HG03039 (cell line): ENCODE results near the gene PCBP4.
"Not testable (repeated sequence)": the region's sequence is repeated elsewhere in the genome, so short reads cannot be mapped to it uniquely, and the experiment has no call there.

ENCODE experiments used
- ATAC-seq: cut with Tn5 transposase; IDR thresholded peaks from one replicate; pipeline ENCODE4 v1.9.1; 2021; ENCODE audit warnings: mild to moderate bottlenecking, moderate library complexity; ENCODE audit not compliant: unreplicated experiment

PCBP4 gene

GRCh38 chr3:51941463-51941797 is 25.8 kb downstream of the PCBP4 start:
- ATAC-seq, result no peak

DNA sequence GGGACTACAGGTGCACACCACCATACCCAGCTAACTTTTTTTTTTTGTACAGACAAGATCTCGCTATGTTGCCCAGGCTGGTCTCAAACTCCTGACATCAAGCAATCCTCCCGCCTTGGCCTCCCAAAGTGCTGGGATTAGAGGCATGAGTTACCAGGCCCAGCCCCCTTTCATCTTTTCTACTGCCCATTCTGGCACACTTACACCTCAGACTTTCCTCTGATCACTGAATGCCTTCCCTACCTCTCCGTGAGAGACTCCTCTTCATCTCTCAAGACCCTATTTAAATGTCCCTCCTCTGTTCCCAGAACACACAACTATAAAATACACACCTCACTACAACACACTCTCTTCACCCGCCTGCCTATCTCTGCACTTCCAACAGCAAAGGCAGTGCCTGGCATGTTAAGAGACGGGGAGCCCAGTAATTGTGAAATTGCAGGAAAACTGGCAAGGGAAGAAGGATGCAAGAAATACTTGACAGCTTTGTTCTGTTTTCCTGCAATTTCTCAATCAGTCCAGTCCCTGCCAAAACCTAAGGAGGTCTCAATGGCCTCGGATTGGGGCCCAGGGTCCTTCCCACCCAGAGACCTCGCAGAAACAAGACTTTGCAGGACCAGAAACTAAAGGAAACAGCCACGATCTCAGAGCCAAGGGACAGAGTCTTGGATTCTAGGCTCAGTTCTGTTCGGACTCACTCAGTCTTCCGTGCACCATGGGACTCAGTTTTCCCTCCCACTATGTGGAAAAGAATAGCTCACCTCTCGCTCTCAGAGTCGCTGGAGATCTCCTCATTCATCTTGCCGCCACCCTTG is 26.4 kb downstream of the PCBP4 start:
- ATAC-seq, result no peak

- ATAC-seq, result no peak
Measured at GRCh38 chr3:51938780-51939425, 28.4 kb downstream of the PCBP4 start.

- no peak for ATAC-seq
Measured at GRCh38 chr3:51937611-51938450, 29.4 kb downstream of the PCBP4 start.

DNA sequence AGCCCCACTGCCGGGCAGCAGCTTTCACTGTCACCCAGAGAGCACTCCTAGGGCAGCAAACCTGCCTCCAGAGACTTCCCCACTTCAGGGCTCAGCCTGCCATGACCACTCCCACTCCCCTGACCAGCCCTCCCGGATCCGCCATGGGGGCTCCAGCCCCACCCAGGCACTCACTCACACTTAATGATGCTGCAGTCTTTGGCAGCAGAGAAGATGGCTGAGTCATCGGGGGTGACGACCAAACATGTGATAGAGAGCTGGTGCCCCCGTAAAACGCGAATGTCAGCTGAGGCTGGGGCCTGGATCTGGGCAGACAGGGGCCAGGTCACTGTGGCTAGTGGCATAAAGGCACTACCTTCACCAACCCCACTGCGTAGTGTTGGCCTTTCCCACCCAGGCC is 30.2 kb downstream of the PCBP4 start:
- ATAC-seq, result no peak

DNA sequence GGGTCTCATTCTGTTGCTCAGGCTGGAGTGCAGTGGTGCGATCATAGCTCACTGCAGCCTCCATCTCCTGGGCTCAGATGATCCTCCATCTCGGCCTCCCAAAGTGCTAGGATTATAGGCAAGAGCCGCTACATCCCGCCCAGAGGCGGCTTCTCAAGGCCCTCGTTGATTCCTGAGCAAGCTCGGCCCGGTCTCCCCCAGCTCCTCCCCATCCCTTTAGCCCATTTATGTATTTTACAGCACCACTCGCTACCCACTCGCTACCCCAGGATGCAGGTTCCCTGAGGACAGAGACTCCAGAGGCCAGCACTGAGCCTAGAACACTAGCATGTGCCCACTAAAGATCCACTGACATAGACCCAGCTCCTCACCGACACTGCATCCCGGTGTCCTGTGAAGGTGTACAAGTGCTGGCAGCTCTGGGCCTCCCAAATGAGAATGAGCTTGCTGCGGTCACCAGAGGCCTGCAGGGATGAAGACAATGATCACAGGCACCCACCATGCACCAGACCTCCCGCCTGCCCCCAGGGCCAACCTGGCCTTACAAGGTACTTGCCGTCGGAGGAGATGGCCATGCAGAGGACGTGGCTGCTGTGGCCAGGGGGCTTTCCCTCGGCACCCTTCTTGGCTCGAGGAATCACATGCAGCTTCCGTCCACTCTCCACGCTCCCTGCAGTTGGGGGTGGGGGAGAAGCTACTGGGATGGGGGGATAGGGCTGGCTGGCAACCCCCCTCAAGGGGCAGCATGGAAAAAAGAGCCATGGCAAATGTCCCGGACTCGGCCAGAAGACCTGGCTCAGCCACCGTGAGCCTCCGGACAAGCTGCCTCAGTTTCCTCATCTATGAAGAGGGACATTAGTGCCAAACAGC is 31.1 kb downstream of the PCBP4 start:
- ATAC-seq, result no peak

GRCh38 chr3:51934991-51935885 is 32.0 kb downstream of the PCBP4 start:
- no peak for ATAC-seq

DNA sequence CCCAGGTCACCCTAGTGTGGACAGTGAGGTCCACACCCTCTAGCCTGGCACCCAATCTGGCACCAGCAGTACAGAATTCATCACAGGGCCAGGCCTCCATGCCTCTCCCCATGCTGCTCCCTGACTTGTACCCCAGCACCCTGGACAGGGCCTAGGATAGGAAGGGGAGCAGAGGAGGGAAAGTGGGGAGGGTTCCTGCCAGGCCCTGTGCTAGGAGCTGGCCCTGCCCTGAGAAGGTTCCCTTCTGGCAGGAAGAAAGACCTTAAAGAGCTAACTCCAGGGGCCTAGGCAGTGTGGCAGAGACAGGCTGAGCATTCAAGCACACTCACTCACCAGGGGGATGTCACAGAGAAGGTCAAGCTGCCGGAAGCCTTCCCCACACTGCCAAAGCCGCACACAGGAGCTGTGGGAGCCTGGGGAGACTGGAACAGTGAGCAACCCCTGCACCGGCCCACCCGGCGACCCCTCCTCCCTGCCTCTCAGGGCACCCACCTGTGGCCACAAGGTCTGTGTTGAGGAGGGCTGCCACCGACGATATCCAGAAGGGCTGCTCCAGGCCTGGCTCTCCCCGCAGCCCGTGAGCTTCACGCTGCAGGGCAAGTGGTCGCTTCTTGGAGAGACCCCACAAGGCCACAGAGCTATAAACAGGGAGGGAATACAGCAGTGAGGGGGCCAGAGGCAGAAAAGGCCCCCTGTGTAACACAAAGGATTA is 33.0 kb downstream of the PCBP4 start:
- no peak for ATAC-seq

- no peak for ATAC-seq
Measured at GRCh38 chr3:51933471-51934138, 33.6 kb downstream of the PCBP4 start.

GRCh38 chr3:51932471-51933370 is 34.5 kb downstream of the PCBP4 start:
- ATAC-seq, result no peak

DNA sequence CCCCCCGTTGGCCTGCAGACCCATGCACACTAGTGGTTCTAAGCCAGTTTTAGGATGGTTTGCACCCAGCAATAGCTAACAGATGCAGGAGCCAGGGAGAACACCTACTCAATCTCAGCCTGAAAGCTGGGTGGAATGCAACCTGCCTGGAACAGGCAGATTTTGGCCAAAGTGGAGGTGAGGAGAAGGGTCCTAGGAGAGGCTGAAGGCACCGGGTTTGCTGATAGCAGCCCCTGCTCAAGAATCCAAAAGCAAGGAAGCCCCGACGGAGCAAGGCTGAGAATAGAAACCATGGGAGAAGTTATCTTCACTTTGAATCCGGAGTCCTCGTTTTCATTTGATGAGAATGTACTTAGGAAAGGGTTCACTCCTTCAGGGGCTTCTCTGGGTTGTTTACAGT is 35.5 kb downstream of the PCBP4 start:
- no peak for ATAC-seq

- ATAC-seq, result no peak
Measured at GRCh38 chr3:51930439-51930838, 36.8 kb downstream of the PCBP4 start.

GRCh38 chr3:51929420-51930003 is 37.7 kb downstream of the PCBP4 start:
- no peak for ATAC-seq

DNA sequence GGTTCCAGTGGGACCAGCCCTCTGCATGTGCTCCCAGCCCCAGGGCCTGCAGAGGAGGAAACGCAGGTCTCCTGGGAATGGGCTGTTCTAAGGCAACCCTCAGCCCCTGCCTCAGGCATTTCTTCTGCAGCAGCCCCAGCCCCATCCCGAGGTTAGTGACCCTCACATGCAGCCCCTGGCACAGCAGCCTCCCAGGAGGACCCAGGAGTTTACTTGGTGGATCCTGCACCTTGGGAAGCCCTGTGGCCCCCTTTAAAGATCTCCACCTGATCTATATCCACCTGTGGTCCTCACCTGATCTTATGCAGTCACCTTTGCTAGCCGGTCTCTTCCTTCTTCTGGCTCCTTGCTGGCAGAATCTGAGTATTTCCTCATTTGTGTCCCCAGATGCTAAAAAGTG is 38.3 kb downstream of the PCBP4 start:
- ATAC-seq, result not testable (repeated sequence)

DNA sequence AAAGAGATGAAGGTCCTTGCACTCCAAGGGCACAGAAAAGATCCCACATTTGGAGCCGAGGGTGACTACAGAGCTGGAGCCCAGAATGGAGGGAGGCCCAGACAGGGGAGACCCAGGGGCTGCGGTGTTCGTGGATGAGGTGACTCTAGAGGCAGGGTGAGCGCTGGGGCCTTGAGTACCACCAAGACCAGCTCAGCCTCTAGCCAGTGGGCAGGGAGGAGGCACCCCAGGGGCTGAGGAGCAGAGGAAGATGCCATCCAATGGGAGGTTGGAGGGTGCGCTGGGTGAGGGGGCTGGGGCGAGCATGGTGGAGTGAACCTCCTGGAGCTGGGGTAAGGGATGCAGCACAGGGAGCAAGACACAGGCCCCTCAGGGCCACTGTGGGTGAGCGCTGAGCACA is 38.8 kb downstream of the PCBP4 start:
- ATAC-seq, result no peak

DNA sequence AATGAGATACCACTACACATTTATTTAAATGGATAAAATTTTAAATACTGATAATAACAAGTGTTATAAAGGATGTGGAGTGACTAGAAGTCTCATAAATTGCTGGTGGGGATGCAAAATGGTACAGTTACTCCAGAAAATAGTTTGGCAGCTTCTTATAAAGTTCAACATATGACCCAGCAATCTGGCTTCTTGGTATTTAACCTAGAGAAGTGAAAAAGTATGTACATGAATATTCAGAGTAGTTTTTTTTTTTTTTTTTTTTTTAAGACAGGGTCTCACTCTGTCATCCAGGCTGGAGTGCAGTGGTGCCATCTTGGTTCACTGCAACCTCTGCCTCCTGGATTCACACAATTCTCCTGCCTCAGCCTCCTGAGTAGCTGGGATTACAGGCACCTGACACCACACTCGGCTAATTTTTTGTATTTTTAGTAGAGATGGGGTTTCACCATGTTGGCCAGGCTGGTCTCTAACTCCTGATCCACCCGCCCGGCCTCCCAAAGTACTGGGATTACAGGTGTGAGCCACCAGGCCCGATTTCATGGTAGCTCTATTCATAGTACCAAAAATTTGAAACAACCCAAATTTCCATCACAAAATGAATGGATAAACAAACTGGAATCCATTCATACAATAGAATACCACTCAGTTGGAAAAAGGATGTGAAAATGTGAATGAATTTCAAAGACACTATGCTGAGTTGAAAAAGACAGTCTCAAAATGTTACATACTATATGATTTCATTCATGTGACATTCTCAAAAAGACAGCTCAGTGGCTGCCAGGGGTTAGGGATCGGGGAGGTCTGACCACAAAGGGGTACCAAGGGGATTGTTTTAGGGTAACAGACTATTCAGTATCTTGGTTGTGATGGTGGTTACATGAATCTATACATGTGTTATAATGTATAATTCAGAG is 39.9 kb downstream of the PCBP4 start:
- no peak for ATAC-seq
